Hematopoietic multipotent progenitor cell treated with erythropoietin and hydrocortisone succinate and interleukin-3 and kit ligand, for 8 days (in vitro differentiated cells): Measurements from ENCODE around the gene GPR18.

Experiments used
- DNase-seq: peaks from one replicate; pipeline ENCODE4 v3.0.0-alpha.2; 2015

GPR18 gene

GRCh38 chr13:99289674-99290337, 31.6 kb upstream of the GPR18 start:
- DNase-seq, result no peak

GRCh38 chr13:99289271-99289670, 31.1 kb upstream of the GPR18 start:
- DNase-seq, result no peak

DNA sequence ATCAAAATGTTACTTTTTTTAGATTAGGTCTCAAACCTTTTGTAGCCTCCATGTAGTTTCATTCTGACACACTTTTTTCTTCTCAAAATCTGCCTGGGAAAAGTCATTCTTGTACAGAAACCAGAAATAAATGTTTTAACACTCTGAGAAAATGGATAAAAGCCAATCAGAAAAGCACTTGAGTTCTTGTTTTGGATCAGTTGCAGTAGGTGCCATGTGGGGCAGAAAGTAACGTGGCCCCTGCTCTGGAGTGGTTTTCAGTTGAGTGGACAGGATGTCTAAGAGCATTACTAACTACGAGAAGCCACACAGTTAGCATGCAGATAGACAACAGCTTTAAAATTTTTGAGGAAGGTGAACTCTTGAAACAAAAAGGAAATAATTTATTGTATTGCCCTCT, 29.9 kb upstream of the GPR18 start:
- DNase-seq, result no peak

GRCh38 chr13:99287551-99287950, 29.4 kb upstream of the GPR18 start:
- DNase-seq, result no peak

DNA sequence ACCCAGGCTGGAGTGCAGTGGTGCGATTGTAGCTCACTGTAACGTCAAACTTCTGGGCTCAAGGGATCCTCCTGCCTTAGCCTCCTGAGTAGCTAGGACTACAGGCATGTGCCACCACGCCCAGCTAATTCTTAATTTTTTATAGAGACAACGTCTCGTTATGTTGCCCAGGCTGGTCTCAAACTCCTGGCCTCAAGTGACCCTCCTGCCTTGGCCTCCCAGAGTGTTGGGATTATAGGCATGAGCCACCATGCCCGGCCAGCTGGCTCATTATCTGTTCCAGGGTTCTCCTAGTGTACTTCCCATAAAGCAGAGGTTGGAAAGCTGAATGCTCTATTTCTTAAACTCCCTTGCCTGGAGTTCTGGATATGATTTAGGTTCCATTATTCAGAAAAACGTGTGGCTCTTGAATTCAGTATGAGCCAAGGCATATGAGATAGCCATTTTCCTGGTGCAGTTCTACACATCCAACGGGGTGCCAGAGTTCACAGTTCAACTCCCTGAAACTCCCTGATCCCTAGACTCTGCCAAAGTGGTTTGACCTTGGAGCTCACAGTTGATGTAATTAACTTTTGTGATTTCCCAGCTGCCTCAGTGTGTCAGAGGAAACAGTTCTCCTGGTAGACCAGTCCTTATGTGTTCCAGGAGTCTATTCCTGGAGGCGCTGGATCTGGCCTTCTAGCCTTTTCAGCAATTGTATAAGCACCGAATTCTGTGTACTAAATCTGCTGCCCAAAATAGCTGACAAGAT, 27.4 kb upstream of the GPR18 start:
- DNase-seq, result no peak

DNA sequence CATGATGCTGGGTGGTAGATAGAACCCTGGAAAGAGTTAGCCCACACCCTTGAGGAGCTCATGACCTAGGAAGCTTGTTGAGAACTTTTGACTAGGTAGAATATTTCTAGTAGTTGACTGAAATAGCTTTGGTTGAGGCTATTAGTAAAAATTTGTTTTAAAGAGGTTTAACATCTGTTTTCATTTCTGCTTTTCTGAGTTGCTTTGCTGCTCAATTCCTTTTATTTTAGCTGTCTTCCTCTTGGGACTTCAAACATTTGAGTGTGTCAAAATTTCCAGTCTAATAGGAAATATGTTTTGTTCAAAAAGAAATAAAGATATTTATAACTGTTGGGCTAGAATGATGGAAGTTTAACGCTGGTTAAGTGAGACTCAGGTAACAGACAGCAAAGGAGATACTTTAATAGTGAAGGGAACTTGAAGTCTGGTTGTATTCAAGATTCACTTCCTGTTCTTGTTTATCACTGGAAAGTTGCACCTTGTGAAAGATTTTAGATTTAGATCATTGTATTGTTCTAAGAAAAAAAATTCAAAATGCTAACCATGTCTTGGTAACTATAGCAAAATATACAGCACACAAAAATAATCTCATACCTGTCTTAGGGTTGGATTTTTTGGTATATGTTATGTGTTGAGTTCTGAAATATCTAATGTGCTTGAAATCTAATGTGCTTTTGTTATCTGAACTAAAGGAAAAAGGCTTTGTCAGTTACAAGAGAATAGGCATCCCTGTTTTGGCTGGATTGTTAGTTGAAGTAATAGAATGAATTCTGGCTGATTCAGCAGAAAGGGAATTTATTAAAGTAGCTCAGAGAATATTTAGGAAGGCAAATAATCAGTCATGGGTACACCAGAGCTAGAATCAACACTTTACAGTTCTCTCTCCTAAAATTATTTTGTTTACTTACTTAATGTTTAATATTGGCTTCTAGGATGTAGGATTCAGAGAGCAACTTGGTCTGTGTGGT, 24.4 kb upstream of the GPR18 start:
- no peak for DNase-seq

DNA sequence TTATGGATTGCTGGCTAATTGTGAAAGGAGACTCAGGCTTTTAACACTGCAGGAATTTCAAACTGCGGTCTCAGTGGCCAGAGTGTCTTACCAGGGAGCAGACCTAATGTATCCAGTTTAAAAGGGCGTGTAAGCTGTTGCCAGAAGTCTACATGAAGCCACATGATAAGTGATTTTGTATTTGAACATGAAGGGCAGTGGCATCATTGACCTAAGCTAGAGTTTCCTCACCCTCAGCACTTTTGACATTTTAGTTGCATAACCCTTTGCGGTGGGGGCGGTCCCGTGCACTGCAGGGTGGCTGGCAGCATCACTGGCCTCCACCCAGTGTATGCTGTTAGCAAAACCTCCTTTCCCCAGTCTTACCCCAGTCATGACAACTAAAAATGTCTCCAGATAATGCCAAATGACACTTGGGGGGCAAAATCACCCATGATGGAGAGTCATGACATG, 23.7 kb upstream of the GPR18 start:
- DNase-seq, result peak; percentile 15

GRCh38 chr13:99280166-99280565, 22.0 kb upstream of the GPR18 start:
- no peak for DNase-seq

DNA sequence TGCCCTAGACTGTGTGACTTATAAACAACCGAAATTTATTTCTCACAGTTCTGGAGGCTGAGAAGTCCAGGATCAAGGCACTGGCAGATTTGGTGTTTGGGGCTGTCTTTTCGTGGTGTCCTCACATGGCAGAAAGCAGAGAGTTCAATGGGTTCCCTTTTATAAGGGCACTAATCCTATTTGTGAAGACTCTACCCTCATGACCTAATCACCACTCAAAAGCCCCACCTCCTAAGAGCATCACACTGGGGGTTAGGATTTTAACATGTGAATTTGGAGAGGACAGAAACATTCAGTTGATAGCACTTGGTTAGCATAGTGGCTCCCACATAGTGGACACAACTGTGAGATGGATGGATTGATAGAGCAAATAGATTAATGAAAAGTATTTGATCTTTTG, 21.5 kb upstream of the GPR18 start:
- no peak for DNase-seq

- DNase-seq, result no peak
Measured at GRCh38 chr13:99278843-99279242, 20.7 kb upstream of the GPR18 start.

DNA sequence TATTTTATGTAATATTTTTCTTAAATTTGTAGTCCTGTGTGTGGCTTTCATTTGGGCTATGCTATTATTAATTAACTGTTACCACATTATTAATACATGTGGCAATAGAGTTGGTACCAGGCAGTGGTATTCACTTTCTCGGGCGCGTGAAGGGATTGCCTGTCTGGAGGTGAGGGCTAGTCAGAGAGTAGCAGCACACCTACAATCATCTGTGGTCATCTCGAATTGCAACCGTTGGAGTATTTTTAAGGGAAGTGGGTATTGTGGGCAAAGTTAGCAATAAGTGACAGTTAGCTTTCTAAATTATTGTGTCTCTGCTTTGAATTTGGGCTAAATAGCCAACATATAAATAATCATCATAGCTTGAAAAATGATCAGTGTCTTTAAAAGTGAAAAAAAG, 20.0 kb upstream of the GPR18 start:
- DNase-seq, result peak; percentile 22

- no peak for DNase-seq
Measured at GRCh38 chr13:99277629-99278028, 19.4 kb upstream of the GPR18 start.

DNA sequence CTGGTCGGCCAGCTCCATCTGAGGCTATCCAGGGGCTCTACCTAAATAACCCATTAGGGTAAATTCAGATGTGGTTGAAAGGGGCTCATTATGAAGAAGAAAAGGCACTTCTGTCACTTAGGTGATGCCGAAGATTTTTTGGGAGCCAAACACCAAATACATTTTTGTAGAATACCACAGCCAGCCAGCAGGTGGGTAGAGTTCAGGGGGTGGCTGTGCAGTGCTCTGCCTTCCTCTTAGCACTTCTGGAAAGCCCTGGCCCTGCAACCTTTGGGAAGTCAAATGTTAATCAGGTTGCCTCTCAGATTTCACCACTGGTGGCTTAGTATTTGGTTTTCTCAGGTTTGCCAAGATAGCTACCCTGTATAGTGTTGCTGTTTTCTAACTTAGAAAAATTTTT, 18.5 kb upstream of the GPR18 start:
- DNase-seq, result no peak

GRCh38 chr13:99275093-99275469, 16.9 kb upstream of the GPR18 start:
- DNase-seq, result no peak

GRCh38 chr13:99273128-99273527, 14.9 kb upstream of the GPR18 start:
- DNase-seq, result no peak

- no peak for DNase-seq
Measured at GRCh38 chr13:99272481-99272880, 14.3 kb upstream of the GPR18 start.

DNA sequence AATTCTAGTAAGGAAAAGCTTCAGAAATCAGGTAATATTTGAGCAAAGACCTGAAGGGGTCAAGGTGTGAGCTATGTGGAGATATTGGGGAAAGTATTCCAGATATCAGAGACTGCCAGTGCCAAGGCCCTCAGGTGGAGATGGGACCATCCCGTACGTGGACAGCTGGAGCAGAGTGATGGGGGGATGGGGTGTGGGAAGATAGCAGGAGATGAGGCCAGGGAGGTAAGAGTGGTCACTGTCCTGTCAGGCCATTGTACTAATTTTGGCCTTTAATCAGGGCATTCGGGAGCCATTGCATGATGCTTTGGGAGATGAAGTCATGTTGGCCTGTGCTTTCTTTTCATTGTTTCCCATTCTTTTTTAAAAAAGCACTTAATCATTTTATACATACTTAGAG, 13.1 kb upstream of the GPR18 start:
- no peak for DNase-seq

DNA sequence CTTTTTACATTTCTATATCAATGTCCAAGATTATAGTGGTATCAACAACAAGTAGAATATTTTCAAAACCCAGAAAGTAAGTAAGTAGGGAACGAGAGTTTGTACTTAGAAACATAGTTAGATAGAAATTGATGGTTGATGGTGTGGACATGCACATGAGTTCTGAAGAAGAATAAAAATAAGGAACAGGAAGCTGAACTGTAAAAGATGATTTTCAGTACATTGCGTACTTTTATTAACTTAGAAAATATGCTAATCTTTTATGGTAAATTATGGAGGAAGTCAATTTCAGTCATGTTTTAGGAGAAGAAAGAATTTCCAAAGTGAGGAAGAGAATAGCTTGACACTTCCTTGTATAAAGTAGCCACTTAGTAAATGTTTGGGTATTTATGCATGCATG, 12.3 kb upstream of the GPR18 start:
- DNase-seq, result no peak

GRCh38 chr13:99269627-99270241, 11.6 kb upstream of the GPR18 start:
- DNase-seq, result peak; percentile 77

GRCh38 chr13:99268822-99269221, 10.6 kb upstream of the GPR18 start:
- no peak for DNase-seq

DNA sequence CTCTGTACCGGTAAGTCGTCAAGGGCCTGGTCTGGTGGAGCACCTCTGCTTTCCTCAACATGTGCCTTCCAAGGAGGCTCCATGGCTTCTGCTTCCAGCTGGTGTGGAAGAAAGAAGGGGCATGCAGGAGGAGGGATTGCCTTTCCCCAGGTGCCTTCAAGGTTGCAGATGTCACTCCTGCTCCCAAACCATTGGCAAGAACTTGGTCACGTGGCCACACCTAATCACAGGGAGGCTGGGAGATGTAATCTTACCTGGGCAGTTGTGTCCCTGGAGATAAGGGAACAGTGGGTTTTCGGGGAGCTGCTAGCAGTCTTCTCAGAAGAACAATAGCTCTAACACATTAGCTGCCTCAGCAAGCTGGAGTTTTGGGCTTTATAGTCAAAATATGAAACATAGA, 9.7 kb upstream of the GPR18 start:
- peak; percentile 90 for DNase-seq

DNA sequence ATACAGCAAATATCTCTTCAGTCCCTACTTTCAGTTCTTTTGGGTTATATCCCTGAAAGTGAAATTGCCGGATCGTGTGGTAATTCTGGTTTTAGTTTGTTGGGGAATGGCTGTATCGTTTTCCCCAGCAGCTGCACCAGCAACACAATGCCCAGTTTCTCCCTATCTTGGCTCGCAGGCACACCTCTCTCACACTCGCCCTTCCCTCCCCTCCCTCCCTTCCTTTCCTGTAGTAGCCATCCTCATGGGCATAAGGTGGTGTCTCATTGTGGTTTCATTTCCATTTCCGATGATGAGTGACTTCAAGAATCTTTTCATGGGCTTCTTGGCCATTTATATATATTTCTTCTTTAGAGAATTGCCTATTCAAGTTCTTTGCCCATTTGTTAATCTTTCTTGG, 8.6 kb upstream of the GPR18 start:
- DNase-seq, result peak; percentile 84

- DNase-seq, result peak; percentile 73
Measured at GRCh38 chr13:99265821-99266426, 7.7 kb upstream of the GPR18 start.
